ENCODE measurements around the gene ANKRD66.
"Not testable (repeated sequence)": the region's sequence is repeated elsewhere in the genome, so short reads cannot be mapped to it uniquely, and the experiment has no call there.

DNA sequence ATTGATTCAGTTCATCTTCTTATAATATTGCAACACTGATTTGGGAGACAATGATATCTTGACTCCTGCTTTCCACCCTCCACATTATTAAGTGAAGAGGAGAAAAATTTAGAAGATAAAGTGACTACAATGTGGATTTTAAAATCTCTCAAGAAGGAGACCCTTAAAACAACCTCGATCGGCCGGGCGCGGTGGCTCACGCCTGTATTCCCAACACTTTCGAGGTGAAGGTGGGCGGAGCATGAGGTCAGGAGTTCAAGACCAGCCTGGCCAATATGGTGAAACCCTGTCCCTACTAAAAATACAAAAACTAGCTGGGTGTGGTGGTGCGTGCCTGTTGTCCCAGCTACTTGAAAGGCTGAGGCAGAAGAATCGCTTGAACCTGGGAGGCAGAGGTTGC lies 17.5 kb downstream of the ANKRD66 start:
- TF ChIP-seq, protein P1, sequence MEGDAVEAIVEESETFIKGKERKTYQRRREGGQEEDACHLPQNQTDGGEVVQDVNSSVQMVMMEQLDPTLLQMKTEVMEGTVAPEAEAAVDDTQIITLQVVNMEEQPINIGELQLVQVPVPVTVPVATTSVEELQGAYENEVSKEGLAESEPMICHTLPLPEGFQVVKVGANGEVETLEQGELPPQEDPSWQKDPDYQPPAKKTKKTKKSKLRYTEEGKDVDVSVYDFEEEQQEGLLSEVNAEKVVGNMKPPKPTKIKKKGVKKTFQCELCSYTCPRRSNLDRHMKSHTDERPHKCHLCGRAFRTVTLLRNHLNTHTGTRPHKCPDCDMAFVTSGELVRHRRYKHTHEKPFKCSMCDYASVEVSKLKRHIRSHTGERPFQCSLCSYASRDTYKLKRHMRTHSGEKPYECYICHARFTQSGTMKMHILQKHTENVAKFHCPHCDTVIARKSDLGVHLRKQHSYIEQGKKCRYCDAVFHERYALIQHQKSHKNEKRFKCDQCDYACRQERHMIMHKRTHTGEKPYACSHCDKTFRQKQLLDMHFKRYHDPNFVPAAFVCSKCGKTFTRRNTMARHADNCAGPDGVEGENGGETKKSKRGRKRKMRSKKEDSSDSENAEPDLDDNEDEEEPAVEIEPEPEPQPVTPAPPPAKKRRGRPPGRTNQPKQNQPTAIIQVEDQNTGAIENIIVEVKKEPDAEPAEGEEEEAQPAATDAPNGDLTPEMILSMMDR (IDR thresholded peaks at IDR 0.05) = not testable (repeated sequence)
- not testable (repeated sequence) for TF ChIP-seq POLR2A, POLR2AphosphoS5 (IDR thresholded peaks at IDR 0.05)

Data from stomach (tissue), 4 donors.